Activated T-helper 1 cell treated with anti-CD3 and anti-CD28 coated beads, Interleukin-12 subunit alpha, Interleukin-12 subunit beta, Interleukin-2, Interleukin-4 antibody, amounts not matched to agents 30 ng/mL and 10 ng/mL and 1 ng/mL, durations not matched to agents 14 hours and 24 hours and 36 hours (primary cell): ENCODE data around the gene SEZ6L. TPM values are rescaled to one million over a fixed set of nuclear protein-coding genes. Genes with fewer than 3 reads are reported as not detected.

Experiments used
- DNase-seq: peaks from one replicate; pipeline ENCODE4 v3.0.0; 2021; ENCODE audit warnings: low spot score
- H3K27ac Mint-ChIP-seq: one replicate; pipeline ENCODE4 v1.8.0; 2021; ENCODE audit warnings: mild to moderate bottlenecking, mixed read lengths
- H3K27me3 Mint-ChIP-seq: one replicate; pipeline ENCODE4 v1.8.0; 2022; ENCODE audit warnings: mild to moderate bottlenecking, moderate library complexity, mixed read lengths; ENCODE audit not compliant: insufficient read depth
- H3K36me3 Mint-ChIP-seq: one replicate; pipeline ENCODE4 v1.8.0; 2021; ENCODE audit warnings: low read depth, mixed read lengths
- H3K4me1 Mint-ChIP-seq: one replicate; pipeline ENCODE4 v1.8.0; 2021; ENCODE audit warnings: low read depth, mixed read lengths
- H3K4me3 Mint-ChIP-seq: one replicate; pipeline ENCODE4 v1.8.0; 2021; ENCODE audit warnings: mild to moderate bottlenecking, moderate library complexity, mixed read lengths
- H3K9me3 Mint-ChIP-seq: one replicate; pipeline ENCODE4 v1.8.0; 2021; ENCODE audit warnings: mixed read lengths
- intact Hi-C: fragments of 100-400 bp; cut with micrococcal nuclease; formaldehyde crosslinking; loops from one replicate; pipeline ENCODE4 v1.15.1; 2024
- total RNA-seq: library from RNA; stranded (reverse); gene quantifications from 2 replicates; pipeline ENCODE4 v1.2.3, GENCODE V29; 2022

SEZ6L gene
- total RNA-seq, 1 donor from 2014 or later = not detected

DNA sequence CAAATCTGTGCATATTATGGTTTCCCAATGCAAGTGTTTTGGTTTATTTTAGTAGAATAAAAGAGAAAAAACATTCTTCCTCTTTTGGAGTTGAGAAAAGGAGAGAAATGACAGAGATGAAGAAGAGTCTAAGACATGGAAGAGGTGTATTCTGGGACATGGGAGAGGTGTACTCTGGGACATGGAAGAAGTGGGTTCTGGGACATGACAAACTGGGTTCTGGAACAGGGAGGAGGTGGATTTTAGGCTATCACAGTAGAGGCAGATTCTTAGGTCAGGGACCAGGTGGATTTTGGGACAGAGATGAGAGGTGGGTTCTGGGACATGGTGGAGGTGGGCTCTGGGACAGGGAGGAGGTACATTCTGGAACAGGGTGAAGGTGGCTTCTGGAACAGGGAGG, 257.7 kb downstream of the SEZ6L start:
- Mint-ChIP-seq H3K36me3 (peaks cover 6% of the 10 kb centered on the region), H3K4me1 (peaks cover 41% of the 10 kb centered on the region), H3K9me3 (peaks cover 10% of the 10 kb centered on the region), H3K27ac (peak overlapping the region; percentile 81), H3K4me3 (peak overlapping the region; percentile 83), H3K27me3 (peaks cover 25% of the 10 kb centered on the region)
- no peak for DNase-seq
- intact Hi-C loops = no loop called here

DNA sequence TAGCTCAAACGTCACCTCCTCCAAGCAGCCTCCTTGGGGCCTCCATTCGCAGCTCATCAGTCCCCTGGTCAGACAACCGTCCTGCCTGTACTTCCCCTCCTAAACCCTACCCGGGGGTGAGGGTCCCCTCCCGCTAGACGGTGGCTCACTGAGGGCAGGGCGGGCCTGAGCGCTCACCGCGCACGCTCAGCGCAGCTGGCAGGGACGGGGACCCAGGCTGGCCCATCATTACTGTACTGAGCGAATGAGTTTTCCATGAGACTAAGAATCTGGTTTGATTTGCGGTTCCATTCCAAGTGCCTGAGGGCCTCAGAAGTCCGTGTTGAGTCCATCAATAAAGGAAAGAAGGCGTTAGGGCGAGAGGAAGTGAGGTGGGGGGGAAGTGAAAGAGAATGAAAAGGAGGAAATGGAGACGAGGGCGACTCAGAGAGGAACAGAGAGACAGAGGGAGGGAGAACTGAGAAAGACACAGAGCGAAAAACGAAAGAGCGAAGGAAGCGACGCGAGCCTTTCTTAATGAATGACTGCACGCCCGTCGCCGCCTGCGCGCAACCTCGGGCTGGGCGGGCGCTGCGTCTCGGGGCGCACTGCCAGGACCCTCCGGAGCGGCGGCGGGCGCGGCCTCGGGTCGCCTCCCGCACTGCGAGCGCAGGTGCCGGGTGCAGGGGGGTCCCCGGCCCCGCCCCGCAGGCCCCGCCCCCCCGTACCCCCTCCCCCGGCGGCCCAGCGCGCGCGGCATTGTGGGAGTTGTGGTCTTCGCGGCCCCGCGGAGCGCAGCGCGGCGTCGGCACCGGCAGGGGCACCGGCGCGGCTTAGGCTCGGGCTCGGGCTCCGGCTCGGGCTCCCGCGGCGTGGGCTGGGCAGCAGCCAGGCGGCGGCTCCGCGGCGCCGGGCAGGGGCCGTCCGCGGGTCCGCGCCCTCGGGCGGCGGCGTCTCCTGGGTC, 259.5 kb downstream of the SEZ6L start, which contains the start of gene ASPHD2:
Gene ASPHD2 (plus strand): TSS at position 746 of the 943 bp plus-strand sequence. CDS start 4,356 bp downstream, outside the sequence.
- Mint-ChIP-seq H3K9me3 (peaks cover under 1% of the 10 kb centered on the region), H3K36me3 (peaks cover 13% of the 10 kb centered on the region), H3K27ac (peak within 1 kb of the TSS; percentile 97), H3K27me3 (peaks cover 21% of the 10 kb centered on the region), H3K4me1 (peaks cover 54% of the 10 kb centered on the region), H3K4me3 (peak within 1 kb of the TSS; percentile 97)
- peak; percentile 77 for DNase-seq
- intact Hi-C loops = loop anchor here (2.0 kb wide), 1 partner anchor 236 kb away; no protein-coding TSS in a partner anchor

DNA sequence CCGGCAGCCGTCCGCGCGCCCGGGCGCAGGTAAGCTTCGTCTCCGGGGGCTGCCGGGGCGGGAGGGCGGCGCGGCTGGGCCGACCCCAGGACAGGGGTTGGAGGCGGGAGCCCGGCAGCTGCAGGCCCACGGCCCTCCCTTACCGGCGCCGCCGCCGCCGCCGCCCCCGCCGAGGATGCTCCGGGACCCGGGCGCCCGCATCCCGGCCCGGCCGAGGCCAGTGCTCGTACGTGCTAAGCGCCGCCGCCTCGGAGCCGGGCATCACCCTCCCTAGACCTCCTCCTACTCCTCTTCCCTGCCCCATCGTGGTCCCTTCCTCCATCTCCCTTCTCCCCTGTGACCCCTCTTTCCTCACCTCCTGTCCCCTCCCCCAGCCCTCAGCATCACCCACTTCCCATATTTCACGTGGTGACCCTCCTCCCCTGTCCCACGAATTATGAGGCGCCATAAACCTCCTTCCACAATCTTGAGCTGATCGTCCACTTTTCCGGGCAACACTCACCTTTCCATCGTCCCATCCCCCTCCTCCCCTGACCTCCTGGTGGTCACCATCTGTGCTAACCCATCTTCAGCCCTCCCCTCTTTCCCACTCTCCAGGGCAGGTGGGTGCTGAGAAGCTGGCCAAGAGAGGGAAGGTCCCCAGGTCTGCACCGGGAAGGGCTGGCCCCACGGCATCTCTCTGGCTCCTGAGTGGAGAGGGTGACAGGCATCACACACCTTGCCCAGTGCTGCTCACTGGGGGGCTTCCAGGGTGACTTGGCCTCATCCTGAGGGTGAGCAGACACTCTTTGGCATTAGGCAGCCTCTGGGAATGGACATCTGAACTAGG, 260.4 kb downstream of the SEZ6L start:
- intact Hi-C loops = loop anchor here (2.0 to 5.0 kb wide), 3 partner anchors 31 to 1488 kb away; partner anchors contain the start of gene PITPNB
- peak overlapping the region; percentile 91 for H3K4me3 Mint-ChIP-seq
- H3K4me1 Mint-ChIP-seq = peaks cover 58% of the 10 kb centered on the region
- DNase-seq = no peak
- H3K9me3 Mint-ChIP-seq = no peaks in the 10 kb centered on the region
- H3K36me3 Mint-ChIP-seq = peaks cover 20% of the 10 kb centered on the region
- peak overlapping the region; percentile 83 for H3K27ac Mint-ChIP-seq
- H3K27me3 Mint-ChIP-seq = peaks cover 16% of the 10 kb centered on the region

DNA sequence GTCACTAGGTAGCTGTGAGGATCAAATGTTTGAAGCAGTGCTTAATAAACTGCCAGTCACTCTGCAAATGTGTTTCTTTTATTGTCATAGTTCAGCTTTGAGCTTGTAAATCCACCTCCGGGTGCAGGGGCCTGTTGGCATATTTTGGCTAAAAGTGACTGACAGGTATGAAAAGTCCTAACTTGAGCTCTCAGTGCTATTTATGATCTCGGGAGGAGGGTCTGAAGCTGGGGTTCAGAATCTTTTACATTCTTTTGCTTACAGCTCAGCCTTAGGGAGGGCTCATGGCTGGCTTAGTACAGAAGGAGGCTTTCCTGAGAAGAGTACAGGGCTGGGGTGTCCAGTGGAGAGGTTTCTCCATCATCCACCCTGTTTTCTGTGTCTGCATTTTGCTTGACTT, 261.3 kb downstream of the SEZ6L start:
- Mint-ChIP-seq H3K4me3 (peak overlapping the region; percentile 91), H3K36me3 (peaks cover 28% of the 10 kb centered on the region), H3K9me3 (no peaks in the 10 kb centered on the region), H3K4me1 (peaks cover 67% of the 10 kb centered on the region), H3K27me3 (peaks cover 12% of the 10 kb centered on the region), H3K27ac (peak overlapping the region; percentile 83)
- intact Hi-C loops = loop anchor here (2.0 to 5.0 kb wide), 2 partner anchors 30 to 1487 kb away; partner anchors contain the start of gene PITPNB
- no peak for DNase-seq

DNA sequence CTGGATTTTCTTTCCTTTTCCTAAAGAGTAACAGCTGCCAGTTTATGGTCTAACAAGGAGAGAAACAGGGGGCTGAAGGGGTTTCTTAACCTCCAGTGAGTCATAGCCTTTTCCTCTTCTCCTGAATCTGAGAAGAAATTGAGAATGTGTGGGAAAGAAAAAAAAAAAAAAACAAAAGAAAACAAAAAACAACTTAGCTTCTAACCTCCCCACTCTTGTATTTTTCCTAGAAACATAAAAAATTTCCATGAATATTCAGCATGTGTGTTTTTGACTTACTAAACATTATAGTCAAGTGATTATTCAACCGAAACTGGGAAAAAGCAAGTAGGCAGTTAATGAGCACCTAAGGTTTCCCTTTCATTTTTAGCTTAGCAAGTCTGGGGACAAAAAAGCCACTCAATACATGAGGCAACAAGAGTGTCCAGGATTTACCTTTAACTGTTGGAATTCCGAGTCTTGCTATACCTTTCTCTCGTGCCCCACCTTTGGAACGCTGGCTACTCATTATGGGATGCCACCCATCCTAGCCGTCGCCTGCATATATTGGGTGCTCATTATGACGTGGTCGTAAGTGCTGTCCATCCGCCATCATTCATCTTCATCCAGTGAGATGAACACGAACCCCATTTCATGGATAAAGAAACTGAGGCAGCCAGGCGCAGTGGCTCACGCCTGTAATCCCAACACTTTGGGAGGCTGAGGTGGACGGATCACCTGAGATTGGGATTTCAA, 262.2 kb downstream of the SEZ6L start:
- H3K27ac Mint-ChIP-seq = peak overlapping the region; percentile 83
- H3K4me3 Mint-ChIP-seq = peak overlapping the region; percentile 91
- H3K27me3 Mint-ChIP-seq = peaks cover 7% of the 10 kb centered on the region
- H3K36me3 Mint-ChIP-seq = peaks cover 35% of the 10 kb centered on the region
- intact Hi-C loops = loop anchor here (1.0 to 5.0 kb wide), 8 partner anchors 29 to 1486 kb away; partner anchors contain the start of genes HPS4, PITPNB, SRRD and TPST2
- no peak for DNase-seq
- H3K4me1 Mint-ChIP-seq = peaks cover 75% of the 10 kb centered on the region
- no peaks in the 10 kb centered on the region for H3K9me3 Mint-ChIP-seq

DNA sequence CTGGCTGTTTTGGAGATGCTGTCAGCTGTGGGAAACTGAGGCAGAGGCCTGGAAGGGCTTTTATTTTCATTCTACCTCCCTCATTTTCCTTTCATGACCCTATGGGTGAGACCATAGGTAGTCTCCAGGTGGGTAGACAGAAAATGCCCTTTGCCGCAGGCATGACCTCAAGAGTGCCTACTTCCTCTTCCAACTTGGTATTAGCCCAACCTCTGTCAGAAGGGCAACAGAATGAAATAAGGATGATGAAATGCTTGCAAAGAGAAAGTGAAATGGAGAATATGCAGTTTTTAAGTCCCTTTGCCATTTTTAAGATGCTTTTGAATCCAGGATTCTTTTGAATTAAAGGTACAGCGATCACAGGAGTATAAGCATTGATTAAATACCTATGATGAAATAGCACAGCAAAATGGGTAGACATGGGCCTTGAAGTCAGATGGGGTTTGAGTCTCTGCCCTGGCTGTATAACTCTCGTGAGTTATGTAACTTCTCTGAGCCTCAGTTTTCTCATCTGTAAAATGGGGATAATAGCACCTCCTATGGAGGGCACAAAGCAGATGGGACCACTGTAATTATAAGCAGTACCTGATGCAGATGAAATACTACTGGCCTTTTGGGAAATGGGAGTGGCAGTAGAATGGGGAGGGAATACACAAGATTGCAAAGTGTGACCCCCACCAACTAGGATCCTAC, 263.5 kb downstream of the SEZ6L start:
- intact Hi-C loops = loop anchor here (5.0 kb wide), 1 partner anchor 1485 kb away; the partner anchor contains the start of gene PITPNB
- Mint-ChIP-seq H3K27ac (no peak overlapping the region), H3K27me3 (peaks cover 4% of the 10 kb centered on the region), H3K36me3 (peaks cover 41% of the 10 kb centered on the region), H3K4me3 (peak overlapping the region; percentile 15), H3K9me3 (no peaks in the 10 kb centered on the region), H3K4me1 (peaks cover 82% of the 10 kb centered on the region)
- no peak for DNase-seq
